Measurements from ENCODE around the gene ATP2B1. TPM values are rescaled to one million over a fixed set of nuclear protein-coding genes. Genes with fewer than 3 reads are reported as not detected.

The ATP2B1 gene
- total and polyA plus RNA-seq, 2 of the 13 experiments (the other 11 are each of a cell fraction or from before 2014, with no cell fraction given) = 12.1 to 60.2 TPM

DNA sequence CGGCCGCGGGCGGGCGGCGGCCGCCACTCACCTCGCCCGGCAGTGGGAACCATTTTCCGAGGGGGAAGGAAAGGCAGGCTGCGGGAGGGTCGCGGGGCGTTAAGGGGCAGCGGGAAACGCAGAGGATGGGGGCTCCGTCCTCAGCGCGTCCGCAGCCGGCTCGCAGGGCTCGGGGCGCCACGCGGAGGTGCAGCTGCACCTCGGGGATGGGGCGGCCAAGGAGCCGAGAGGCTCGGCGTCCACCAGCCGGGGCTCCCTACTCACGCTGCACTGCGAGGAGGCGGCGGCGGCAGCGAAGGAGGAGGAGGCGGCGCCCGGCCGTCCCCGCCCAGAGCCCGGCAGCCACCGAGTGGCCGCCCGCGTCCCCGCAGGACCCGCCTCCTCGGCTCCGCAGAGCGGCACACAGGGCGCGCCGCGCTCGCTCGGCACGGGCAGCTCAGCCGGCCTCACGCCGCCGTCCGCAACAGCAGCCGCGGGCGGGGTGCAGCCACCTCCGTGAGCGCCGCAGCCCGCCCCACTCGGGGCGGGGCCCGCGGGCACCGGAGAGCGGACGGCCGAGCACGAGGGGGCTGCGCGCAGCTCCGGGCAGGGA is at the start of gene ATP2B1 (continued):
- TF ChIP-seq, protein P1, sequence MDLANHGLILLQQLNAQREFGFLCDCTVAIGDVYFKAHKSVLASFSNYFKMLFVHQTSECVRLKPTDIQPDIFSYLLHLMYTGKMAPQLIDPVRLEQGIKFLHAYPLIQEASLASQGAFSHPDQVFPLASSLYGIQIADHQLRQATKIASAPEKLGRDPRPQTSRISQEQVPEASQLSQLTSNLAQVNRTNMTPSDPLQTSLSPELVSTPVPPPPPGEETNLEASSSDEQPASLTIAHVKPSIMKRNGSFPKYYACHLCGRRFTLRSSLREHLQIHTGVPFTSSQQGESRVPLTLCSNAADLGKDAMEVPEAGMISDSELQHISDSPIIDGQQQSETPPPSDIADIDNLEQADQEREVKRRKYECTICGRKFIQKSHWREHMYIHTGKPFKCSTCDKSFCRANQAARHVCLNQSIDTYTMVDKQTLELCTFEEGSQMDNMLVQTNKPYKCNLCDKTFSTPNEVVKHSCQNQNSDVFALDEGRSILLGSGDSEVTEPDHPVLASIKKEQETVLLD (CRISPR knock-in tag; IDR thresholded peaks at IDR 0.05; ENCODE audit: low read depth) = peak; percentile 46; the same call in 1 of the 2 replicates
- TF ChIP-seq, protein P2, sequence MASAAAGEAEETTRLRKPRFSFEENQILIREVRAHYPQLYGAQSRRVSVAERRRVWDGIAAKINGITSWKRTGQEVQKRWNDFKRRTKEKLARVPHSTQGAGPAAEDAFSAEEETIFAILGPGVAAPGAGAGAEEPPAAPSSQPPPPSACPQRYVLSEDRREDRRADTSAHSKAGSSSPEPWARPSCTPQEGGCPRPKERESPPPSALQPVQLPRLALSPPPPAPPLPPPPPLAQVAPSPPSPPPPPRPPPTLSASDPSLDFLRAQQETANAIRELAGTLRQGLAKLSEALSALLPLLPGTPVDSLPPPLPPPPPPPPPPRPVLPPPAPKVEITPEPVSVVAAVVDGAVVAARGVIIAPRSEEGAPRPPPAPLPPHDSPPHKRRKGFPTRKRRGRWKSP (CRISPR knock-in tag; IDR thresholded peaks at IDR 0.05) = 0 out of 2 replicates have a peak, but pooled peaks have one; percentile 6
- peak; percentile 21; the same call in 1 of the 2 replicates for TF ChIP-seq TARDBP (CRISPR knock-in tag; IDR thresholded peaks at IDR 0.05)
- peak; percentile 65 for TF ChIP-seq ARNT2 (CRISPR knock-in tag; IDR thresholded peaks at IDR 0.05; ENCODE audit: low read depth)
- no peak for TF ChIP-seq ZNF230 (CRISPR knock-in tag; IDR thresholded peaks at IDR 0.05)
- TF ChIP-seq HBP1 (CRISPR knock-in tag; IDR thresholded peaks at IDR 0.05; ENCODE audit: low read depth) = peak; percentile 60; the same call in 1 of the 2 replicates
- TF ChIP-seq ZHX2 (IDR thresholded peaks at IDR 0.05; ENCODE audit: low read depth) = no peak
- 0 out of 2 replicates have a peak, but pooled peaks have one; percentile 37 for TF ChIP-seq ZHX2 (CRISPR knock-in tag; IDR thresholded peaks at IDR 0.05; ENCODE audit: borderline replicate concordance)
- no peak for TF ChIP-seq ZNF451 (CRISPR knock-in tag; IDR thresholded peaks at IDR 0.05)
- TF ChIP-seq TOPORS (CRISPR knock-in tag; IDR thresholded peaks at IDR 0.05) = peak; percentile 38; the same call in 1 of the 2 replicates
- TF ChIP-seq PTBP1 (IDR thresholded peaks at IDR 0.05; ENCODE audit: low read depth, low read length, poor library complexity, severe bottlenecking) = peak; percentile 25
- 0 out of 2 replicates have a peak, but pooled peaks have one; percentile 10 for TF ChIP-seq THAP11 (CRISPR knock-in tag; IDR thresholded peaks at IDR 0.05)
- TF ChIP-seq MXD4 (CRISPR knock-in tag; IDR thresholded peaks at IDR 0.05) = 0 out of 2 replicates have a peak, but pooled peaks have one; percentile 3
- no peak for TF ChIP-seq HDAC6 (IDR thresholded peaks at IDR 0.05; ENCODE audit: low read depth, low read length)
- 0 out of 2 replicates have a peak, but pooled peaks have one; percentile 22 for TF ChIP-seq ZFX (CRISPR knock-in tag; IDR thresholded peaks at IDR 0.05; ENCODE audit: low read depth)
- TF ChIP-seq ZNF598 (CRISPR knock-in tag; IDR thresholded peaks at IDR 0.05; ENCODE audit: borderline replicate concordance) = no peak
- TF ChIP-seq SP5 (CRISPR knock-in tag; IDR thresholded peaks at IDR 0.05; ENCODE audit: borderline replicate concordance, low read depth) = peak; percentile 45; the same call in 1 of the 2 replicates
- TF ChIP-seq HOXA9 (CRISPR knock-in tag; IDR thresholded peaks at IDR 0.05; ENCODE audit: borderline replicate concordance) = 0 out of 2 replicates have a peak, but pooled peaks have one; percentile 37
- TF ChIP-seq ZNF558 (CRISPR knock-in tag; IDR thresholded peaks at IDR 0.05; ENCODE audit: borderline replicate concordance) = peak; percentile 51; the same call in 1 of the 2 replicates
- TF ChIP-seq ZFY (CRISPR knock-in tag; IDR thresholded peaks at IDR 0.05) = peak; percentile 6; the same call in 1 of the 2 replicates
